Measurements from ENCODE around the gene DNAJC16.

The DNAJC16 gene

GRCh38 chr1:15531003-15531402 lies 4.4 kb downstream of the DNAJC16 start:
- H3K4me3 ChIP-seq (ENCODE audit: low read depth, low read length): no peak overlapping the region
- no peak for TF ChIP-seq CTCF (IDR thresholded peaks at IDR 0.05; ENCODE audit: low read depth, low read length)
- in situ Hi-C loops (cut with HindIII; ENCODE audit: low sequenced_read_pairs): no loop called here
- no peak for DNase-seq (ENCODE audit: low read depth, low spot score)

- DNase-seq (ENCODE audit: low read depth, low spot score): no peak
- no peak overlapping the region for H3K4me3 ChIP-seq (ENCODE audit: low read depth, low read length)
- no peak for TF ChIP-seq CTCF (IDR thresholded peaks at IDR 0.05; ENCODE audit: low read depth, low read length)
- in situ Hi-C loops (cut with HindIII; ENCODE audit: low sequenced_read_pairs): no loop called here
Measured at GRCh38 chr1:15531682-15532081, 5.0 kb downstream of the DNAJC16 start.

GRCh38 chr1:15538771-15539170 lies 12.1 kb downstream of the DNAJC16 start:
- TF ChIP-seq CTCF (IDR thresholded peaks at IDR 0.05; ENCODE audit: low read depth, low read length): no peak
- DNase-seq (ENCODE audit: low read depth, low spot score): no peak
- no peak overlapping the region for H3K4me3 ChIP-seq (ENCODE audit: low read depth, low read length)
- in situ Hi-C loops (cut with HindIII; ENCODE audit: low sequenced_read_pairs): no loop called here

- TF ChIP-seq CTCF (IDR thresholded peaks at IDR 0.05; ENCODE audit: low read depth, low read length): no peak
- H3K4me3 ChIP-seq (ENCODE audit: low read depth, low read length): no peak overlapping the region
- DNase-seq (ENCODE audit: low read depth, low spot score): peak; percentile 26
- in situ Hi-C loops (cut with HindIII; ENCODE audit: low sequenced_read_pairs): no loop called here
Measured at GRCh38 chr1:15540186-15540585, 13.5 kb downstream of the DNAJC16 start.

- DNase-seq (ENCODE audit: low read depth, low spot score): no peak
- in situ Hi-C loops (cut with HindIII; ENCODE audit: low sequenced_read_pairs): no loop called here
- no peak for TF ChIP-seq CTCF (IDR thresholded peaks at IDR 0.05; ENCODE audit: low read depth, low read length)
- H3K4me3 ChIP-seq (ENCODE audit: low read depth, low read length): no peak overlapping the region
Measured at GRCh38 chr1:15541231-15541792, 14.7 kb downstream of the DNAJC16 start.

- no peak overlapping the region for H3K4me3 ChIP-seq (ENCODE audit: low read depth, low read length)
- in situ Hi-C loops (cut with HindIII; ENCODE audit: low sequenced_read_pairs): no loop called here
- TF ChIP-seq CTCF (IDR thresholded peaks at IDR 0.05; ENCODE audit: low read depth, low read length): no peak
- DNase-seq (ENCODE audit: low read depth, low spot score): no peak
Measured at GRCh38 chr1:15542388-15543250, 16.0 kb downstream of the DNAJC16 start.

Data from astrocyte of the spinal cord (primary cell).